Measurements from ENCODE around the gene RAD54L2. TPM values are rescaled to one million over a fixed set of nuclear protein-coding genes. Genes with fewer than 3 reads are reported as not detected.
"Not testable (repeated sequence)": the region's sequence is repeated elsewhere in the genome, so short reads cannot be mapped to it uniquely, and the experiment has no call there.

The RAD54L2 gene
- polyA plus RNA-seq, 4 donors: 11.5 to 16.0 (median 14.6) TPM

DNA sequence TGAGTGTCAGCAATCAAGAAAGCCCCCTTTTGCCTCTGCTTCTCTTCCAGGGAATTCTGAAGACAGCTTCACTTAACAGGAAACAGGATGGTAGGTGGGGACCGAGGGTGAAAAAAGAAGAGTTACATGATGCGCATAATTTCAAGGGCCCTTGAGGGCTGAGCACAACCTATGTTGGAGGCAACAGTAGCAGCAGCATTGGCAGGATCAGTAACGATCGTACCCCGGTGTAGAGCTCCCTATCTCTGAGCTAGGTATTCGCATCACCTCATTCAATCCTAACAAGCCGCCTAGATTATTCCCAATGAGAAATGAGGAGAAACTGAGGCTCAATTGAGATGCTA, 432 bp upstream of the RAD54L2 start:
- DNase-seq (ENCODE audit: low read depth in 4 of 4, low spot score in 3 of 4): no peak

DNA sequence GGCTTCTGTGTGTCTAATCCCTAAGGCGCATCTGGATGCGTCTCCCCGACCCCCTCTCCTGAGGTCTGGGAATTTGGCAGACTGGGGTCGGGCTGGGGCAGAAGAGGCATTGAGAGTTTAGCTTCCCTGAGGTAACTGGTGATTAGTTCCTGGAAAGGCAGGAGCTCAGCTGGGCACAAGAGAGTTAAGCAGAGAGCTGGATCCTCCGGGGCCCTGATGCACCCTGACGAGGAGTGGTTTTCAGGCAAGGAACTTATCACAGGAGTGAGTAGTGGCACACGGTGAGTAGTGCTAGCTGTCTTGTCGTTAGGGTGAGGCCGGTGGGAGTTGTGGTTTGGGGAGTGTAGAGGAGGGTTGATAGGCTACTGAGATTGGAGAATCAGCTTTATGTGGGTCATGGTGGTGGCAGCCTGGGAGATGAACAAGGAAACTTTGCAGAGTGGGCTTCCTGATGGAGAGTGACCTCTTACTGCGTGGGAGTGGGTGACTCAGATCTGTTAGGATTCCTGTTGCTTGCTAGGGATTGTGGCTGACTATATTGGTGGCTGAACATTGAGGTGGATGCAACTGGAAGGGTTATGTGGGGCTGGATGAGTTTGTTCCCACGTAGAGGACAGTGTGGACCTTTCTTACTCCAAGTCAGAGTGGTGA, 897 bp downstream of the RAD54L2 start:
- peak in 2 of 4 donors; percentile 9 to 10 for DNase-seq (ENCODE audit: low read depth in 4 of 4, low spot score in 3 of 4)

DNA sequence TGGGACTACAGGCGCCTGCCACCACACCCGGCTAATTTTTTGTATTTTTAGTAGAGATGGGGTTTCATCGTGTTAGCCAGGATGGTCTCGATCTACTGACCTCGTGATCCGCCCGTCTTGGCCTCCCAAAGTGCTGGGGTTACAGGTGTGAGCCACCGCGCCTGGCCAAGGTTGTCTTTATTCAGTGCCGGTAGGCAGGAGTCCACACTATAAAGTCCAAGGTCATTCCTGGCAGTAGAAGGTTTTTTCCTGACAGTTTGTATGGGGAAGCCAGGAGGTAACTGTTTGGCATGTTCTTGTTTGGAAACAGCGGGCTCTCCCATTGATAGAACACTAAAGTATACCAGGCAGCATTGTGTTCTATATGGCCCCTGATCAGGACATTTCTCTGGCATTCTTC, 4.1 kb downstream of the RAD54L2 start:
- not testable (repeated sequence) for DNase-seq (ENCODE audit: low read depth in 4 of 4, low spot score in 3 of 4)

DNA sequence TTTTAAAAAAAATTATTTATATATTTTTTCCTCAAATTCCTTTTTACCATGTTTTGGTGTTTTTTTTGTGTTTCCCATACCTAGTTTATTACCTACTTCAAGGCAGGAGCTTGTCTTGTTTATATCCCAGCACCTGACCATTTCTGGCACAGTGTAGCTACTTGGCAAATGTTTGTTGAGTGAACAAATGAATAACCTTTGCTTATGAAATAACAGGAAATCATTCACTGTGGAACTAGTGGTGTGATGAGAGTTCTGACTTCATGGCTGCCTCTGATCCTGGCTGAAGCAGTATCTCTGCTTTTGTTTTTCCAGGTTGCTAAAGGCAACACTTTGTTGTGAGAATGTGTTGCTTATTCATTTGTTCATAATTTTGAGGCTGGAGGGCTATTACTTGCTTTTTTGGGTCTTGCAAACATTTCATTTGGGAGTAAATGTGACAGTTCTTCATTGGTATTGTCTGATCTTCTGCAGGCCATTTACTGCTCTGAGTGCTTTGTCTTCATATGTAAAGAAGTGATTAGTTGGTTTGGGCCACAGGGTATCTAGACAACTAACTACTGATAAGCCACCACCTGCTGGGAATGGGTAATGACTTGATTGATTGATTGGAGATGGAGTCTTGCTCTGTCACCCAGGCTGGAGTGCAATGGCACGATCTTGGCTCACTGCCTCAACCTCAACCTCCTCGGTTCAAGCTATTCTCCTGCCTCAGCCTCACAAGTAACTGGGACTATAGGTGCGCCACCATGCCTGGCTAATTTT, 5.7 kb downstream of the RAD54L2 start:
- no peak for DNase-seq (ENCODE audit: low read depth in 4 of 4, low spot score in 3 of 4)

DNA sequence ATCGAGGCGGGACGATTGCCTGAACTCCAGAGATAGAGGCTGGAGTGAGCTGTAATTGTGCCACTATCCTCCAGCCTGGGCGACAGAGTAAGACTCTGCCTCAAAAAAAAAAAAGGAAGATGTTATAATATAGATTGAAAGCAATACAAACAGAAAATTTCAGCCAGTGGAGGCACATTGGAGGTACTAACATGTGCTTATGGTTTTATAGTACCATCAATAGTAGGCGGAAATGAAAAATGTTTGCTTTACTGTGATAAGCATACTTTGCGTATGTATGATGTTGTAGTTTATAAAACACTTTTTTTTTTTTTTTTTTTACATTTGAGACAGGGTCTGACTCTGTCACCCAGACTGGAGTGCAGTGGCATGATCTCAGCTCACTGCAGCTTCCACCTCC, 8.8 kb downstream of the RAD54L2 start:
- DNase-seq (ENCODE audit: low read depth in 4 of 4, low spot score in 3 of 4): no peak

DNA sequence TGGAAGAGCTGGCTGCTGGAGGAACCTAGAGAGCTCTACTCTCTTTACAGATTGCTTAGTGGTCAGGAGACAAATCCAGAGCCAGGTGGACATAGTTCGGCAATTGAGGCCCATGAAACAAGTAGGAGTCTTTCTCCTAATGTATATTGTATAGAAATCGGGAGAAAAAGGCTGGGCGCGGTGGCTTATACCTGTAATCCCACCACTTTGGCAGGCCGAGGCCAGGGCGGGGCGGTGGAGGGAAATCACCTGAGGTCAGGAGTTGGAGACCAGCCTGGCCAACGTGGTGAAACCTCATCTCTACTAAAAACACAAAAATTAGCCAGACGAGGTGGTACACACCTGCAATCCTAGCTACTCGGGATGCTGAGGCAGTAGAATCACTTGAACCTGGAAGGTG, 10.8 kb downstream of the RAD54L2 start:
- DNase-seq (ENCODE audit: low read depth in 4 of 4, low spot score in 3 of 4): no peak

DNA sequence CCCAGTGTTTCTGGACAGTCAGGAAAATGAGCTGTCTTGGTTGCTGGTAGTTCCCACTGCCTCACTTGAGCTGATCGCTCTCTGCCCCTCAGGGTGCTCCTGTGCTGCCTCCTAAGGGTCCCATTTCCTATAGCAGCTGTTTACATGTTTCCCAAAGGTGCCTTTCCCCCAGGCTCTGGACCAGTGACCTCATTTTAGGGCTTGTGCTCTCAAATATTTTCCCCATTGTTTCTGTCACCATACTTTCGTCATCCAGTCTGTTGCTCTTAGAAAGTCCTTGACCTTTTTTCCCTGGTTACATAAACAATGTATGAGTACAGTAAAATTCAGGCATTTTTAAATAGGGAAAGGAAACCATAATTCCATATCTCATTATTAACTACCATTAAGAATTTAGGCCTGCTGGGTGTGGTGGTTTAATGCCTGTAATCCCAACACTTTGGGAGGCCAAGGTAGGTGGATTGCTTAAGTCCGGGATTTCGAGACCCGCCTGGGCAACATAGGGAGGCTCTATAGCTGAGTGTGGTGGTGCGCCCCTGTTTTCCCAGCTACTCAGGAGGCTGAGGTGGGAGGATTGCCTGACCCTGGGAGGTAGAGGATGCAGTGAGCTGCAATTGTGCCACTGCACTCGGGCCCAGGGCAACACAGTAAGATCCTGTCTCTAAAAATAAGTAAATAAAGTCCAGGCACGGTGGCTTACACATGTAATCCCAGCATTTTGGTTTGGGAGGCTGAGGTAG, 11.7 kb downstream of the RAD54L2 start:
- no peak for DNase-seq (ENCODE audit: low read depth in 4 of 4, low spot score in 3 of 4)

DNA sequence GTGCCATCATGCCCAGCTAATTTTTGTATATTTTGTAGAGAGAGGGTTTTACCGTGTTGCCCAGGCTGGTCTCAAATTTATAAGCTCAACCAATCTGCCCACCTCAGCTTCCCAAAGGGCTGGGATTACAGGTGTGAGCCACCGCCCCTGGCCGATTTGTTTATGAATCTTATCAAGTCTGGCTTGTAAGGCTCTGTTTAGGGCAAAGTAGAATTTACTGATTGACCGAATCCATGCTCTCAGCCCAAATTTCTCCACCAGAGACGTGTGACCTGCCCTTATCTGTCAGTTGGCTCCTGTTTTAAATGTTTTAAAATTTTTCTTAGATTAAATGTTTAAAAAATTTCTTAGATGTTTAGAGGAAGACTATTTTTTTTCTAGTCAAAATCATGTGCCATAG, 19.5 kb downstream of the RAD54L2 start:
- DNase-seq (ENCODE audit: low read depth in 4 of 4, low spot score in 3 of 4): no peak

DNA sequence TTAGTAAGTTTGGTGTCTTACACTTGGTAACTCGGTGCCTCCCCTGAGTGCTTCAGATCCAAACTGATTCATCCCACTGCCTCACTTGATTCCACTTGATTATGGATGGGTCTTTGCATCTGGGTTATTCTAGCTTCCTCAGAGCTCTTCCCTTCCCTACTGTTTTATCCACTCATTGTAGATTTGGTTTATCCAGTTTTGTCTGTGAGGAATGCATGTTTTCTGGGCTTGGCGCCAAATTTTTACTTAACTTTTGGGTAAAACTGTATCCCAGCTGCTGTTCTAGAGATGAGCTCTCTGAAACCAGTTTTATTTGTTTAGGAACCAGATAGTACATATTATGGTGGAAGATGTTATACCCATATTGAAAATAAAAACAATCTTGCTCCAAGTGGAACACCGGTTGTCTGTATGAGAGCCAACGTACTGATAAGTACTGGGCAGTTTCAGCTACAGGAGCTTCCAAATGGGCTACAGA, 20.9 kb downstream of the RAD54L2 start:
- no peak for DNase-seq (ENCODE audit: low read depth in 4 of 4, low spot score in 3 of 4)

DNA sequence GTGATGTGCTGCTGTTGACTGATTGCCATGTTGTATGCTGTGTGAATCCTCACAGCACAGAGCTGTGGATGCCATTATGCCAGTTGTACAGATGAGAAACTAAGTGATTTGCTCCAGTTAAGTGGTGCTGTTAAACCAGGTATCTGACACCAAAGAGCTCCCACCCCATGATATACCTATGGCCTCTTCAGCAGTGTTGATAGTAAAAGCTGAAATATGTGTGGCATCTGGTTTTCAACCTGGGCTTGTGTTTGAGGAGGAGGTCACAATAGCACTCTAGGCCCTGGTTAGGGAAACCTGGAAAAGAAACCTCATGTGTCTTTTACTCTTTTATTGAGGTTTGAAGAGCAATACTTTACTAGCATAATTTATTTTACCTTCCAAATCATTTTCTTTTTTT, 21.4 kb downstream of the RAD54L2 start:
- DNase-seq (ENCODE audit: low read depth in 4 of 4, low spot score in 3 of 4): no peak

DNA sequence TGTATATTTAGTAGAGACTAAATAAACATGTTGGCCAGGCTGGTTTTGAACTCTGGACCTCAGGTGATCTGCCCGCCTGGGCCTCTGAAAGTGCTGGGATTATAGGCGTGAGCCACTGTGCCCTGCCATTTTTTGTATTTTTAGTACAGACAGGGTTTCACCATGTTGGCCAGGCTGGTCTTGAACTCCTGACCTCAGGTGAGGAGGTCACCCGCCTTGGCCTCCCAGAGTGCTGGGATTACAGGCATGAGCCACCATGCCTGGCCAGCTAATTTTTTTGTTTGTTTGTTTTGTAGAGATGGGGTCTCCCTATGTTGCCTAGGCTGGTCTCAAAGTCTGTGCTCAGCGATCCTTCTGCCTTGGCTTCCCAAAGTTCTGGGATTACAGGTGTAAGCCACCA, 23.9 kb downstream of the RAD54L2 start:
- not testable (repeated sequence) for DNase-seq (ENCODE audit: low read depth in 4 of 4, low spot score in 3 of 4)

DNA sequence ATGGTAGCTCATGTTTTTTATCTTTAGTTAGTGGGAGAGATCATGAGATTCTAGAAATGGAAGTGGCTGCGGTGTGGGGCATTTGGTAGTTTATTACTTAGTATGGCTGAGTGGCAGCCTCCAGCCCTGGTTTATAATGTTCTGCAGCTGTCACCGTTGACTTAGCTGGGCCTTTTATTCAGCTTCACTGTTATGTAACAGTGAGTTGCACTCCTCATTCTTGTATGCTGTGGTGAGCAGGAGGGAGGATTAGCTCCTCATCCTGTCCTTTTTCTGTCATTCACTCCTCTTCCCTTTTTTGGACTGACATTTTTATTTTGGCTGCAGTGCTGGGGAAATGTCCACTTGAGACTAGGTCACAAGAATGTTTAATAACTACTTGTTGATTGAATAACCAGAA, 29.5 kb downstream of the RAD54L2 start:
- no peak for DNase-seq (ENCODE audit: low read depth in 4 of 4, low spot score in 3 of 4)

DNA sequence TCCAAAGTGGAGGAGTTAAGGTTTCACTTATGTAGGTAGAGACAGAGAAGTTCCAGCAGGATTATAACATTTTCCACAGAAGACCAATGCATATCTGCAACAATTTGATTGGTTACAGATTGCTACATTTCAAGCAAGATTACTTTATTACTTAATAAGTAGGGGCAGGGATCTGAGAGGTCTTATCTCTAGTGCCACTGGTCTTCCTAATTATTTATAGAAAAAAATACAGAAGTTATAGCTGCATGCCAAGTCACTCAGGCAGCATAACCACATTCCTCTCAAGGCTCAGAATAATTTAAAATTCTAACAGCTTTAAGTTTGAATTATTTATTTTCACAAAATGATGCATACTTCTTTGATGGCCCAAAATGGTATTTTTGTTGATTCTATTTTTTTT, 30.5 kb downstream of the RAD54L2 start:
- no peak for DNase-seq (ENCODE audit: low read depth in 4 of 4, low spot score in 3 of 4)

DNA sequence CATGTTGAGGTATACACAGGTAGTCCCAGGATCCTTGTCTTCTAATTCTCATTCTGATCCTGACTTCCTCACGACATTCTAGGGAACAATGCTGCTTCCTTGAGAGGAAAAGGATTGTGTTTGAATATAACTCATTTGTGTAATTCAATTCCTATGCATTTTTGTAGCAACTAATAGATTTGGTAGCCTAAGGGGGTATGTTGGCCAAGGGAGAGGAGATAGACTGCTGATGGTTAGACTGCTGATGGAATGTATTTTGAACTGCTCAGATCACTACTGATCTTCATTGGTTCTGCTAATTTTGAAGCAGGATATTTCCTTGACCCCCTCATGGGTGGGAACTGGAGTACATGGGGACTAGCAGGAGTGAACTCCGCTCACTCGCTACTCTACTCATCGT, 39.7 kb downstream of the RAD54L2 start:
- no peak for DNase-seq (ENCODE audit: low read depth in 4 of 4, low spot score in 3 of 4)

DNA sequence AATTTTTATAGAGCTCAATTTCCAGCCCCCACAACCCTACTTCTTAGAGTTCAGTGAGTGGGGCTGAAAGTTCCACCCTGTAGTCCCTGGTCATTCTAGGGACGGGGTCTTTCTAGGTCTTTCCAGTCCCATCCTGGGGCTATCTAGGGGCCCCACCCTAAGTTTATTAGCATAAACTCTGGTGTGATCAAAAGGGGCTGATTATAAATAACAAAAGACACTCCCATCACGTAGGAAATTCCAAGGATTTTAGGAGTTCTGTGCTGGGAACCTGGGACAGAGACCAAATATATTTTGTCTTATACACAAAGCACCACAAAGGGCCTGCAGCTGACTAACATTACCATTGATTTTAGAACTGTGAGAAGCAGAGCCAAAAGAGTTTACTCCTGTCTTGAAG, 41.9 kb downstream of the RAD54L2 start:
- no peak for DNase-seq (ENCODE audit: low read depth in 4 of 4, low spot score in 3 of 4)

DNA sequence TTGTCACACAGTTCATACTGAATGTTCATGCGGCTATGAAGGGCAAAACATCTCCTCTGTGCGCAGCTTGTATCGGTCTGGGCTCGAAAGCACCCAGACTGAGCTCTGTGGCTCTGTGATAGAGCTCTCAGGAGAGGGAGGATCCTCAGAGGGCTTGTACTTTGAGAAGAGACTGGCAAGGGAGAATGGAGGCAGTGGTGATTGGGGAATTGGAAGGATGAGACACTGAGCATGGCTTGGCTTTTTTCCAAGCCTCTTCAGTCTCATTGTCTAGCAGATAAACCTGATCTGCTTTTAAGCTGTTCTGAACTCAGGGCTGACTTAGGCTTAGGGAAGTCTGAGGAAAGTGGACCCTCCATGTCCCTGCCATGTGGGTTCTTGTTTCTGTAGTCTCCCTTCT, 43.0 kb downstream of the RAD54L2 start:
- DNase-seq (ENCODE audit: low read depth in 4 of 4, low spot score in 3 of 4): no peak

DNA sequence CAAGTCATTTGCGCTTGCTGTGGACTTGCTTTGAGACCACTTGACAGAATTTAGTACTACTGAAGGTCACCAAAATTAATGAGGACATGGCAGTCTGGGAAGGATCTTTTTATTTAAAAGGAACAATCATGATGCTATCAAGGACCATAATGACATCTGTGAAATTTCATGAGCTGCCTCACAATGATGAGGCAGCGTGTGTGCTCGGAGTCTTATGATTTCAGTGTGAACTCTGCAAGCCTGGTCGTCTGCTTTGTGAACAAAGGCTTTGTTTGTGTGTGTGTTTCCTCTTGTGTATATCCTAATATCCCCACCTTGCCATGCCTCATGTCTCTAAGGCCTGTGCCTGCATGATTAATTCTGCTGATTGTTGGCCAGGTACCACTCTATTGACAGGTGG, 46.7 kb downstream of the RAD54L2 start:
- DNase-seq (ENCODE audit: low read depth in 4 of 4, low spot score in 3 of 4): no peak

DNA sequence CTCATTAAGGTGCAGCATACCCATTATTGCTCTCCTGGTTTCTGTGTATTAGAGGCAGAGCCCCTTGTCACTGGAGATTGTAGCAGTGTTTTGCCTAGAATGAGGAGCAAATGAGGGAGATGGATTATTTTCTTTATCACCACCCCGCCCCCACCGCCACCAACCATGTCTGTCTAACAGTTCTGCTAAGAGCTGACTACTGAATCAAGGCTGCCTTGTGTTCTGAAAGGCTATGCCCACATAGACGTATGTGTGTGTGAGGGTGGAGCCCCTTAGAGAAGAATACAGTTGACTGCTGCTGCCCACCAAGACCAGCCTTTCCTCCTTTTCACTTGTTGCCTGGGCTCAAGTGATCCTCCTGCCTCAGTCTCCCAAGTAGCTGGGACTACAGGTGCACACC, 47.4 kb downstream of the RAD54L2 start:
- no peak for DNase-seq (ENCODE audit: low read depth in 4 of 4, low spot score in 3 of 4)

Measured in left renal pelvis (tissue), 4 donors.